Measurements from ENCODE around the gene SORBS2.

Gene SORBS2

DNA sequence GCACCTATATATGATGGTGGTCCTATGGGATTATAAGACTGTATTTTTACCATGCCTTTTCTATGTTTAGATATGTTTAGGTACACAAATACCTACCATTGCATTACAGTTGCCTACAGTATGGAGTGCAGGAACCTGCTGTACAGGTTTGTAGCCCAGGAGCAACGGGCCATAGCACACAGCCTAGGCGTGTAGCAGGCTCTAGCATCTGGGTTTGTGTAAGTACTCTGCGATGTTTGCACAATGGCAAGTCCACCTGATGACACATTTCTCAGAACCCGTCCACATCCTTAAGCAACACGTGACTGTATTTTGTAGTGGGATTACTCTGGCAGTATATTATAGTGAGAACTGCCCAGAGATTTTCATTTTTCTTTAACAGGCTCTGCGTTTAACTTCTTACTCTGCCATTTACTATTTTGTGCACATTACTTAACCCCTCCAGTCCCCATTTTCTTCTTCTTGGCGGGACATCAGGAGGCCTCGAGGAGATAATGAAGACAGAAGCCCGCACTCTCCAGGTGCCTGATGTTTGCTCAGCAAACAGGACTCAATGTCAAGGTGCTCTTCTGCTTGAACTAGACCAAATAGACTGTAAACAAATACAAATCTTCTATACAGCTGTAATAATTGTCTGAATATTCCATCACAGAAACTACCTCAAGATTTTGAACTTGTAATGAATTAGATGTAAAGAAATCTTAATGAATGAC lies 174.7 kb downstream of the SORBS2 start:
- H3K9me3 ChIP-seq (ENCODE audit: severe bottlenecking) = peaks cover 6% of the 10 kb centered on the region
- no peak overlapping the region for H3K27ac ChIP-seq (ENCODE audit: poor library complexity, severe bottlenecking)
- DNase-seq (ENCODE audit: low spot score) = no peak
- TF ChIP-seq, protein P1, sequence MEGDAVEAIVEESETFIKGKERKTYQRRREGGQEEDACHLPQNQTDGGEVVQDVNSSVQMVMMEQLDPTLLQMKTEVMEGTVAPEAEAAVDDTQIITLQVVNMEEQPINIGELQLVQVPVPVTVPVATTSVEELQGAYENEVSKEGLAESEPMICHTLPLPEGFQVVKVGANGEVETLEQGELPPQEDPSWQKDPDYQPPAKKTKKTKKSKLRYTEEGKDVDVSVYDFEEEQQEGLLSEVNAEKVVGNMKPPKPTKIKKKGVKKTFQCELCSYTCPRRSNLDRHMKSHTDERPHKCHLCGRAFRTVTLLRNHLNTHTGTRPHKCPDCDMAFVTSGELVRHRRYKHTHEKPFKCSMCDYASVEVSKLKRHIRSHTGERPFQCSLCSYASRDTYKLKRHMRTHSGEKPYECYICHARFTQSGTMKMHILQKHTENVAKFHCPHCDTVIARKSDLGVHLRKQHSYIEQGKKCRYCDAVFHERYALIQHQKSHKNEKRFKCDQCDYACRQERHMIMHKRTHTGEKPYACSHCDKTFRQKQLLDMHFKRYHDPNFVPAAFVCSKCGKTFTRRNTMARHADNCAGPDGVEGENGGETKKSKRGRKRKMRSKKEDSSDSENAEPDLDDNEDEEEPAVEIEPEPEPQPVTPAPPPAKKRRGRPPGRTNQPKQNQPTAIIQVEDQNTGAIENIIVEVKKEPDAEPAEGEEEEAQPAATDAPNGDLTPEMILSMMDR (IDR thresholded peaks at IDR 0.05; ENCODE audit: poor library complexity, severe bottlenecking) = no peak
- H3K36me3 ChIP-seq (ENCODE audit: low read depth) = no peaks in the 10 kb centered on the region
- ATAC-seq (ENCODE audit: low read depth) = no peak
- H3K27me3 ChIP-seq (ENCODE audit: insufficient read depth, poor library complexity, severe bottlenecking) = no peaks in the 10 kb centered on the region
- H3K4me3 ChIP-seq (ENCODE audit: severe bottlenecking) = no peak overlapping the region
- no peaks in the 10 kb centered on the region for H3K4me1 ChIP-seq (ENCODE audit: insufficient read depth, poor library complexity, severe bottlenecking)

DNA sequence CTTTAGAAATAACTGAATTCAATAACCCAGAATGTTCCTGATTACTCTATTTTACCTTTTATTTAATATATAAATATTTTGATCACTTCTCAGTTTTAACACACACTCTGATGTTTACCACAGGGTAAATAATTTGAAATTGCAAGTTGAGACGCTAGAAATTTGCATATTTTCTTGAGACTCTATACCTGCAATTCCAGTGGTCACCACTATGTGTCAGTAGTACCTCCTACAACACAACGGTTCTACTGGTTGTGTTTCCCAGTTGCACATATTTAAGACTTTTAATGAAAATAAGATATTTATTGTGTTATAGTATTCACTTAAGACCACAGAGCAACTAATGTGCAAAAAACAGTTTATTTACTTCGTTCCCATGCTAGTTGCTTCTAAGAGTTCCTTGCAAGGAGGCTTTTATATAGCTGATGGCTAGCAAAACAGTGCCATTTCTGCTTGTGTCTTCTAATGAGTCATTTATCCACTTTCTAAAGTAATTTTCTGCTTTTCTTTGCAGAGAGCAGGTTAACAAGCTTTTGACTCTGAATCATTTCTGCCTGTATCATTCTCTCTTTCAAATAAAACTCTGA lies 177.8 kb downstream of the SORBS2 start:
- Histone ChIP-seq H3K4me3 (ENCODE audit: severe bottlenecking) (no peak overlapping the region), H3K9me3 (ENCODE audit: severe bottlenecking) (peaks cover 6% of the 10 kb centered on the region), H3K36me3 (ENCODE audit: low read depth) (no peaks in the 10 kb centered on the region), H3K27me3 (ENCODE audit: insufficient read depth, poor library complexity, severe bottlenecking) (no peaks in the 10 kb centered on the region), H3K4me1 (ENCODE audit: insufficient read depth, poor library complexity, severe bottlenecking) (no peaks in the 10 kb centered on the region), H3K27ac (ENCODE audit: poor library complexity, severe bottlenecking) (no peak overlapping the region)
- TF ChIP-seq, protein P1 (IDR thresholded peaks at IDR 0.05; ENCODE audit: poor library complexity, severe bottlenecking) = peak; percentile 42
- no peak for ATAC-seq (ENCODE audit: low read depth)
- DNase-seq (ENCODE audit: low spot score) = no peak

DNA sequence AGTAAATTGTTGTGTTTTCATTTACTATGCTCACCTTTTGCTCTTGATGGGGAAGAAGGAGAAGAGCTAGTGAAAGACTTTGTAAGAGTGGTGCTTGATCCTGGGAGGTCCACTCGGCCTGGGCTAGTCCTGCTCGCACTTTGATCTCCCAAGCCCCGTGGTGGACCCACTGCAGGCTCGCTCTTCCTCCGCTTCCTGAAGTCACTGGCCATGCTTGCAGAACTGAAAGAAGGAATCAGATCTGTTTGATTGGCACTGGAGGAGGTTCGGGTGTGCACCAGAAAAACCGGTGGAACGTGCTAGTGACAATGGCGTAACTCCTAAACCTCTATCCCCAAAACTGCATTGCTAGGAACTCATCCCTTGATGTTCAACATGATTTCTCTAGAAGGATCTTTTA lies 185.2 kb downstream of the SORBS2 start:
- no peaks in the 10 kb centered on the region for H3K9me3 ChIP-seq (ENCODE audit: severe bottlenecking)
- no peak for DNase-seq (ENCODE audit: low spot score)
- H3K27me3 ChIP-seq (ENCODE audit: insufficient read depth, poor library complexity, severe bottlenecking) = no peaks in the 10 kb centered on the region
- H3K36me3 ChIP-seq (ENCODE audit: low read depth) = no peaks in the 10 kb centered on the region
- no peaks in the 10 kb centered on the region for H3K4me1 ChIP-seq (ENCODE audit: insufficient read depth, poor library complexity, severe bottlenecking)
- H3K4me3 ChIP-seq (ENCODE audit: severe bottlenecking) = no peak overlapping the region
- H3K27ac ChIP-seq (ENCODE audit: poor library complexity, severe bottlenecking) = no peak overlapping the region
- ATAC-seq (ENCODE audit: low read depth) = no peak
- TF ChIP-seq, protein P1 (IDR thresholded peaks at IDR 0.05; ENCODE audit: poor library complexity, severe bottlenecking) = no peak

DNA sequence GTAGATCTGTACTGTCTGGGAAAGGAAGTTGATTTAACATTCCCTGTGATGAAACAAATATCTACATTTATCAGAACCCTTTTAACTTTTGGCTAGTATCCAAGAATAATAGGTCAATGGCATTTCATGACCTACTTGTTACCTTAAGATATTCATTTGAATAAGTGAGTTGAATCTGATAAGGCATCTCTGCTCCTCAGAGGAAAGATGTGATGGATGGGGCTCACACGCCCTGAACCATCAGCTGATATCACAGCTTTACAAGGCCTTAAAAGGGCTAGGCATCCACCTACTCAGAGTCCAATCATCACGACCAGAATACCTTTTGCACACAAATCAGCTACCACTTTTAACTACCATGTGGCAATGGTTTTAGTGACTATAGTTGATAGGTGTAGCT lies 186.5 kb downstream of the SORBS2 start:
- Histone ChIP-seq H3K27ac (ENCODE audit: poor library complexity, severe bottlenecking) (no peak overlapping the region), H3K4me3 (ENCODE audit: severe bottlenecking) (no peak overlapping the region), H3K4me1 (ENCODE audit: insufficient read depth, poor library complexity, severe bottlenecking) (no peaks in the 10 kb centered on the region), H3K27me3 (ENCODE audit: insufficient read depth, poor library complexity, severe bottlenecking) (no peaks in the 10 kb centered on the region), H3K9me3 (ENCODE audit: severe bottlenecking) (no peaks in the 10 kb centered on the region), H3K36me3 (ENCODE audit: low read depth) (no peaks in the 10 kb centered on the region)
- ATAC-seq (ENCODE audit: low read depth) = peak; percentile 29; the same call in 1 of the 3 replicates
- no peak for DNase-seq (ENCODE audit: low spot score)
- TF ChIP-seq, protein P1 (IDR thresholded peaks at IDR 0.05; ENCODE audit: poor library complexity, severe bottlenecking) = no peak

DNA sequence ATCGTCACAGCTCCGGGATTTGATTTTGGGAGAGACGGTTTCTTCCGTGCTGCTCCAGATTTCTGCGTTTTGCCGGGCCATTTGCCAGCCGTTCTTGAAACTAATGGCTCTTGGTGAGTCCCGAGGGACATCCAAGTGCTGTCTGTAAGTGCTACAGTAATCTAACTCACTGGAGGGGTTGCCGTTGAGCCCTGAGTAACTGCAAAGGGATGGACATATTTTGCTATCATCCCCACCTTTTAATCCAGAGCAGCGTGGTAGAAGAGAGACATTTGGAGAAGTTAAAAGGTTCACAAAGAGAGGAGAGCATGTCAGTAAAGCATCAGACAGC lies 187.8 kb downstream of the SORBS2 start:
- ATAC-seq (ENCODE audit: low read depth) (no peak), DNase-seq (ENCODE audit: low spot score) (no peak)
- H3K27ac ChIP-seq (ENCODE audit: poor library complexity, severe bottlenecking) = no peak overlapping the region
- no peaks in the 10 kb centered on the region for H3K36me3 ChIP-seq (ENCODE audit: low read depth)
- TF ChIP-seq, protein P1 (IDR thresholded peaks at IDR 0.05; ENCODE audit: poor library complexity, severe bottlenecking) = no peak
- no peaks in the 10 kb centered on the region for H3K9me3 ChIP-seq (ENCODE audit: severe bottlenecking)
- H3K27me3 ChIP-seq (ENCODE audit: insufficient read depth, poor library complexity, severe bottlenecking) = no peaks in the 10 kb centered on the region
- no peak overlapping the region for H3K4me3 ChIP-seq (ENCODE audit: severe bottlenecking)
- no peaks in the 10 kb centered on the region for H3K4me1 ChIP-seq (ENCODE audit: insufficient read depth, poor library complexity, severe bottlenecking)

Data from RWPE2 (cell line).